Stimulated activated CD4-positive, alpha-beta T cell treated with anti-CD3 and anti-CD28 coated beads, TNF-alpha, amount 100 ng/mL, for 1 hour (primary cell): Measurements from ENCODE around the gene UNC5A.

Experiments
- DNase-seq, 3 donors: peaks; one replicate each; pipeline ENCODE4 v3.0.0-alpha.2; 2020; ENCODE audit warnings: low read depth in 3 of 3, low spot score in 1 of 3

The UNC5A gene

GRCh38 chr5:176916337-176916736 is 106.0 kb downstream of the UNC5A start:
- no peak for DNase-seq

GRCh38 chr5:176918613-176919012 is 108.3 kb downstream of the UNC5A start:
- no peak for DNase-seq

GRCh38 chr5:176921714-176922113 is 111.4 kb downstream of the UNC5A start:
- no peak for DNase-seq

DNA sequence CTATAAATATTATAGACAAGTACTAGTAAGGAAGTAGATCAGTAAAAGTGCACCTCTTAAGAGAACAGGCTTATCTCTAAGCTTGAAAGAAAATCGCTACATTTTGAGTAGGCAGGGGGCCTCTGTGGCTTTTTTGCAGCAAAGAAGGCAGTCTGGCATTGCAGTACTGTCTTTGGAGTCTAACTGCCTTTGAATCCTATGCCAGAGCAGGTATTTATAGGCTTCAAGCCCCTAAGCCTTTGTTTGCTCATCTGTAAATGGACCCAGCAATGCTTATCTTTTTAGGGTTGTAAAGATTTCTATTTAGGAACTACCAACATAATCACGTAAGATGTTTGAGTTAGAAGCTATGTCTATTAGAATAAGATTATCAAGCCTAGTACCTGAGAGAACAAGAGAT is 112.5 kb downstream of the UNC5A start:
- DNase-seq, result no peak

DNA sequence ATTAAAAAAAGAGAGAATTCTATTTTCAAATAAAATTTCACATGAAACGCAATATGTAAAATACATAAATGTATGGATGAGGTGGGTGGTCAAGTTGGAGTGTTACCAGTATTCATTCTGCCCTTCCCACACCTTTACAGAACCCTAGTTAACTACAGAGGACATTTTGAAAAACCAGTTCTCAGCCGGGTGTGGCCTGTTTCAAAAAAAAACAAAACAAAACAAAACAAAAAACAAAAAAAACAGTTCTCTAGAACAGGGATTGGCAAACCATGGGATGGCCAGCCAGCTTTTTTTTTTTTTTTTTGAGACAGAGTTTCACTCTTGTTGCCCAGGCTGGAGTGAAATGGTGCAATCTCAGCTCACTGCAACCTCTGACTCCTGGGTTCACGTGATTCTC is 117.2 kb downstream of the UNC5A start:
- no peak for DNase-seq

- DNase-seq, result no peak
Observed at GRCh38 chr5:176929654-176930053, 119.3 kb downstream of the UNC5A start.
